CD1c-positive myeloid dendritic cell (primary cell): ENCODE data around the gene LYST.
"Not testable (repeated sequence)": the region's sequence is repeated elsewhere in the genome, so short reads cannot be mapped to it uniquely, and the experiment has no call there.

ENCODE experiments used
- DNase-seq: peaks from one replicate; pipeline ENCODE4 v3.0.0-alpha.2; 2016; ENCODE audit errors: extremely low spot score

The LYST gene

GRCh38 chr1:235767795-235768194 is 98.9 kb downstream of the LYST start:
- no peak for DNase-seq

GRCh38 chr1:235766794-235767285 is 99.9 kb downstream of the LYST start:
- no peak for DNase-seq

GRCh38 chr1:235763962-235764361 is 102.7 kb downstream of the LYST start:
- DNase-seq, result peak; percentile 46

GRCh38 chr1:235759336-235759735 is 107.4 kb downstream of the LYST start:
- no peak for DNase-seq

- no peak for DNase-seq
These were observed 107.8 kb downstream of the LYST start for GRCh38 chr1:235758931-235759330.

- DNase-seq, result no peak
These were observed 109.1 kb downstream of the LYST start for GRCh38 chr1:235757587-235758096.

GRCh38 chr1:235754186-235754585 is 112.5 kb downstream of the LYST start:
- DNase-seq, result not testable (repeated sequence)

GRCh38 chr1:235749755-235750300 is 116.9 kb downstream of the LYST start:
- no peak for DNase-seq

- DNase-seq, result no peak
These were observed 118.0 kb downstream of the LYST start for GRCh38 chr1:235748747-235749146.

- no peak for DNase-seq
These were observed 120.5 kb downstream of the LYST start for GRCh38 chr1:235746245-235746644.

- DNase-seq, result peak; percentile 8
These were observed 121.1 kb downstream of the LYST start for GRCh38 chr1:235745503-235746136.

- no peak for DNase-seq
These were observed 123.6 kb downstream of the LYST start for GRCh38 chr1:235742914-235743599.

GRCh38 chr1:235741294-235741693 is 125.4 kb downstream of the LYST start:
- no peak for DNase-seq

- DNase-seq, result no peak
These were observed 127.1 kb downstream of the LYST start for GRCh38 chr1:235739631-235740030.

GRCh38 chr1:235739124-235739523 is 127.6 kb downstream of the LYST start:
- no peak for DNase-seq

GRCh38 chr1:235737751-235738150 is 129.0 kb downstream of the LYST start:
- no peak for DNase-seq

GRCh38 chr1:235736263-235736662 is 130.4 kb downstream of the LYST start:
- DNase-seq, result no peak

GRCh38 chr1:235735621-235736020 is 131.1 kb downstream of the LYST start:
- DNase-seq, result no peak

- DNase-seq, result no peak
These were observed 132.4 kb downstream of the LYST start for GRCh38 chr1:235734335-235734734.

- no peak for DNase-seq
These were observed 136.7 kb downstream of the LYST start for GRCh38 chr1:235730007-235730406.

GRCh38 chr1:235726557-235726956 is 140.1 kb downstream of the LYST start:
- DNase-seq, result no peak

GRCh38 chr1:235725434-235725833 is 141.3 kb downstream of the LYST start:
- DNase-seq, result no peak

GRCh38 chr1:235724730-235725129 is 142.0 kb downstream of the LYST start:
- DNase-seq, result no peak
